ENCODE results near the gene LAMB3.
A peak's percentile ranks its signal among the peaks of the same experiment; 100 is the strongest.

DNA sequence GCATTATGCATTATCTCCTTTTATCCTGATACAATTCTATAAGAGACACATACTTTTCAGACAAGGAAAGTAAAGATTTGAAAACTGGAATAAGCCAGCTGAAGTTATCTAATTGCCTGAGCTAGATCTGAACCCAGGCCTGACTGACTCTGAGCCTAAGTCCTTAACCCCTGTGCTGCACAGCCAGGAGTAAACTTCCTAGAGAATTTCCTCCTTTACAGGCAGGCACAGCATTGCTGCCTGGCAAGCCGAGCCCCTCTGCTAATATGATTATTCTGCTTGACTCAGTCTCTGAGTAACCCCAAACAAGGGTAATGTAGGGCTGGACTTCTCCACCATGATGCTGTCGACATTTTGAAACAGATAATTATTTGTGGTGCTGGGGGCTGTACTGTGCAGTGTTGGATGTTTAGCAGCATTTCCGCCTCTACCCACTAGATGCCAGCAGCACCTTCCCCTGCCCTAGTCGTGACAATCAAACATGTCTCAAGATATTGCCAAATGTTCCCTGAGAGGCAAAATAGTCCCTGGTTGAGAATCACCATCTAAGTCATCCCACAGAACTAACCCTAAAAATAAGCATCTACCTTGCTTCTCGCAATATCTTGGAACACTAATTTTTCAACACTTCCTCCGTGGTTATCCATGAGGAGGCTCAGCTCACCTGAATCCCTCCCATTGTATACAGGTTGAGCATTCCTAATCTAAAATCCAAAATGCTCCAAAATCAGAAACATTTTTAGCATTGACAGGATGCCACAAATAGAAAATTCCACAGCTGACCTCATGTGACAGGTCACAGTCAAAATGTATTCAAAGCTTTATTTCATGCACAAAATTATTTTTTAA is 50.2 kb downstream of the LAMB3 start:
- TF ChIP-seq, protein P1, sequence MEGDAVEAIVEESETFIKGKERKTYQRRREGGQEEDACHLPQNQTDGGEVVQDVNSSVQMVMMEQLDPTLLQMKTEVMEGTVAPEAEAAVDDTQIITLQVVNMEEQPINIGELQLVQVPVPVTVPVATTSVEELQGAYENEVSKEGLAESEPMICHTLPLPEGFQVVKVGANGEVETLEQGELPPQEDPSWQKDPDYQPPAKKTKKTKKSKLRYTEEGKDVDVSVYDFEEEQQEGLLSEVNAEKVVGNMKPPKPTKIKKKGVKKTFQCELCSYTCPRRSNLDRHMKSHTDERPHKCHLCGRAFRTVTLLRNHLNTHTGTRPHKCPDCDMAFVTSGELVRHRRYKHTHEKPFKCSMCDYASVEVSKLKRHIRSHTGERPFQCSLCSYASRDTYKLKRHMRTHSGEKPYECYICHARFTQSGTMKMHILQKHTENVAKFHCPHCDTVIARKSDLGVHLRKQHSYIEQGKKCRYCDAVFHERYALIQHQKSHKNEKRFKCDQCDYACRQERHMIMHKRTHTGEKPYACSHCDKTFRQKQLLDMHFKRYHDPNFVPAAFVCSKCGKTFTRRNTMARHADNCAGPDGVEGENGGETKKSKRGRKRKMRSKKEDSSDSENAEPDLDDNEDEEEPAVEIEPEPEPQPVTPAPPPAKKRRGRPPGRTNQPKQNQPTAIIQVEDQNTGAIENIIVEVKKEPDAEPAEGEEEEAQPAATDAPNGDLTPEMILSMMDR (IDR thresholded peaks at IDR 0.05 in 8 of 11, conservative IDR thresholded peaks at IDR 0.05 in 3 of 11), result peak in 9 of 11 experiments; percentile 12 to 57 (median 41)
- no peak for TF ChIP-seq POLR2AphosphoS5 (IDR thresholded peaks at IDR 0.05)
- no peak for TF ChIP-seq POLR2A (IDR thresholded peaks at IDR 0.05)

Measured in spleen (tissue), 7 donors.